GM19452 (cell line): ENCODE results near the gene SLC25A34.

Source experiments
- ATAC-seq: cut with Tn5 transposase; IDR thresholded peaks from one replicate; pipeline ENCODE4 v1.9.1; 2021; ENCODE audit not compliant: unreplicated experiment

The SLC25A34 gene

GRCh38 chr1:15749399-15750291 lies 13.6 kb downstream of the SLC25A34 start:
- no peak for ATAC-seq

GRCh38 chr1:15750924-15751323 lies 14.9 kb downstream of the SLC25A34 start:
- ATAC-seq, result no peak

- no peak for ATAC-seq
These were observed 15.7 kb downstream of the SLC25A34 start for GRCh38 chr1:15751717-15752116.

- no peak for ATAC-seq
These were observed 17.7 kb downstream of the SLC25A34 start for GRCh38 chr1:15753776-15754175.

GRCh38 chr1:15755021-15755645 lies 19.1 kb downstream of the SLC25A34 start:
- ATAC-seq, result no peak

- ATAC-seq, result no peak
These were observed 19.6 kb downstream of the SLC25A34 start for GRCh38 chr1:15755646-15756040.

GRCh38 chr1:15756143-15757015 lies 20.3 kb downstream of the SLC25A34 start:
- ATAC-seq, result no peak

GRCh38 chr1:15757016-15757543 lies 21.0 kb downstream of the SLC25A34 start:
- no peak for ATAC-seq

GRCh38 chr1:15757575-15758342 lies 21.7 kb downstream of the SLC25A34 start:
- ATAC-seq, result no peak

- no peak for ATAC-seq
These were observed 22.4 kb downstream of the SLC25A34 start, which contains the start of gene FBLIM1 for GRCh38 chr1:15758343-15758931. Gene FBLIM1 (plus strand): TSS chr1:15758795. CDS start chr1:15764984, 6,189 bp downstream.

- no peak for ATAC-seq
These were observed 23.0 kb downstream of the SLC25A34 start for GRCh38 chr1:15758953-15759661.

GRCh38 chr1:15760520-15761211 lies 24.6 kb downstream of the SLC25A34 start:
- no peak for ATAC-seq

- no peak for ATAC-seq
These were observed 25.5 kb downstream of the SLC25A34 start for GRCh38 chr1:15761366-15762128.

GRCh38 chr1:15762546-15762945 lies 26.5 kb downstream of the SLC25A34 start:
- no peak for ATAC-seq

- no peak for ATAC-seq
These were observed 28.3 kb downstream of the SLC25A34 start for GRCh38 chr1:15764269-15764764.

- ATAC-seq, result no peak
These were observed 28.8 kb downstream of the SLC25A34 start for GRCh38 chr1:15764890-15765289.

GRCh38 chr1:15765495-15766194 lies 29.6 kb downstream of the SLC25A34 start:
- no peak for ATAC-seq
